HEK293 (cell line): Measurements from ENCODE around the gene THSD4.

Experiments
- CTCF ChIA-PET: fragments of 350-600 bp; formaldehyde crosslinking; extraction: SDS; loops from one replicate; lab custom pipeline; 2021; ENCODE audit warnings: antibody characterized with exemption; lab: Yijun Ruan, JAX
- POLR2A ChIA-PET: fragments of 300-600 bp; formaldehyde crosslinking; extraction: SDS; loops from one replicate; lab custom pipeline; 2020; ENCODE audit warnings: antibody characterized with exemption, inconsistent platforms; lab: Yijun Ruan, JAX
- H3K27ac ChIP-seq: fragments of 200-500 bp; sonication (Bioruptor generic); 2 replicates; pipeline ENCODE4 v1.5.1; 2014; ENCODE audit warnings: low read depth, low read length, control low read depth, inconsistent platforms; ENCODE audit errors: extremely low read depth
- H3K36me3 ChIP-seq, 2 experiments: fragments of 200-500 bp in 1 of 2; sonication (Bioruptor generic) in 1 of 2; 1 replicate in 1 of 2; 2 replicates in 1 of 2; pipeline ENCODE4 v1.5.1; 2014 to 2017; ENCODE audit warnings: inconsistent platforms in 2 of 2, low read length in 2 of 2; ENCODE audit not compliant: control insufficient read depth in 2 of 2, insufficient read depth in 1 of 2
- H3K4me1 ChIP-seq: fragments of 200-500 bp; sonication (Bioruptor generic); 2 replicates; pipeline ENCODE4 v1.5.1; 2014; ENCODE audit warnings: mild to moderate bottlenecking, low read length, inconsistent platforms; ENCODE audit not compliant: control insufficient read depth, insufficient read depth
- H3K4me3 ChIP-seq: 2 replicates; pipeline ENCODE4 v1.5.1; 2011; ENCODE audit warnings: low read depth, mild to moderate bottlenecking, control low read depth, low read length, moderate library complexity
- H3K9me3 ChIP-seq: fragments of 200-500 bp; sonication (Bioruptor generic); 2 replicates; pipeline ENCODE4 v1.5.1; 2014; ENCODE audit warnings: low read depth, low read length, inconsistent platforms; ENCODE audit not compliant: control insufficient read depth, insufficient read depth
- OSR2 ChIP-seq: fragments of 450-650 bp; formaldehyde crosslinking; IDR thresholded peaks from 2 replicates; pipeline ENCODE4 v1.5.1; 2016; ENCODE audit warnings: missing biosample characterization, missing genetic modification characterization
- TCF7L2 ChIP-seq: IDR thresholded peaks from 2 replicates; pipeline ENCODE4 v1.6.1; 2011; ENCODE audit warnings: low read depth, mild to moderate bottlenecking, inconsistent platforms, low read length, moderate library complexity, borderline replicate concordance
- TRIM28 ChIP-seq: IDR thresholded peaks from 2 replicates; pipeline ENCODE4 v1.6.1; 2011; ENCODE audit warnings: low read length, control low read depth, borderline replicate concordance
- YY1 ChIP-seq: fragments of 450-650 bp; formaldehyde crosslinking; IDR thresholded peaks from 2 replicates; pipeline ENCODE4 v1.5.1; 2018; ENCODE audit warnings: missing biosample characterization, missing genetic modification characterization
- ZBTB8A ChIP-seq: fragments of 450-650 bp; formaldehyde crosslinking; IDR thresholded peaks from 2 replicates; pipeline ENCODE4 v1.5.1; 2016; ENCODE audit warnings: missing biosample characterization, missing genetic modification characterization
- ZEB2 ChIP-seq: fragments of 450-650 bp; formaldehyde crosslinking; IDR thresholded peaks from 2 replicates; pipeline ENCODE4 v1.5.1; 2016; ENCODE audit warnings: missing biosample characterization, missing genetic modification characterization
- ZNF138 ChIP-seq: fragments of 450-650 bp; formaldehyde crosslinking; IDR thresholded peaks from 2 replicates; pipeline ENCODE4 v1.5.1; 2016; ENCODE audit warnings: missing biosample characterization, missing genetic modification characterization, borderline replicate concordance
- ZNF16 ChIP-seq: fragments of 450-650 bp; formaldehyde crosslinking; IDR thresholded peaks from 2 replicates; pipeline ENCODE4 v1.5.1; 2016; ENCODE audit warnings: low read depth, missing biosample characterization, missing genetic modification characterization
- ZNF19 ChIP-seq: fragments of 450-650 bp; formaldehyde crosslinking; IDR thresholded peaks from 2 replicates; pipeline ENCODE4; 2016; ENCODE audit warnings: missing biosample characterization, missing genetic modification characterization, low read depth
- ZNF202 ChIP-seq: fragments of 450-650 bp; formaldehyde crosslinking; IDR thresholded peaks from 2 replicates; pipeline ENCODE4 v1.5.1; 2016; ENCODE audit warnings: missing biosample characterization, missing genetic modification characterization, borderline replicate concordance
- ZNF214 ChIP-seq: fragments of 450-650 bp; formaldehyde crosslinking; IDR thresholded peaks from 2 replicates; pipeline ENCODE4 v1.5.1; 2017; ENCODE audit warnings: missing biosample characterization, mild to moderate bottlenecking, missing genetic modification characterization, borderline replicate concordance
- ZNF366 ChIP-seq: fragments of 450-650 bp; formaldehyde crosslinking; conservative IDR thresholded peaks from 2 replicates; pipeline ENCODE4 v1.5.1; 2016; ENCODE audit warnings: missing biosample characterization, missing genetic modification characterization
- ZNF561 ChIP-seq: fragments of 450-650 bp; IDR thresholded peaks from 2 replicates; pipeline ENCODE4 v1.5.1; 2018; ENCODE audit warnings: missing biosample characterization, missing genetic modification characterization, borderline replicate concordance
- ZNF600 ChIP-seq: fragments of 450-650 bp; formaldehyde crosslinking; IDR thresholded peaks from 2 replicates; pipeline ENCODE4 v1.5.1; 2016; ENCODE audit warnings: missing biosample characterization, missing genetic modification characterization
- ZNF629 ChIP-seq: fragments of 450-650 bp; formaldehyde crosslinking; IDR thresholded peaks from 2 replicates; pipeline ENCODE4 v1.5.1; 2017; ENCODE audit warnings: missing biosample characterization, missing genetic modification characterization
- ZNF843 ChIP-seq: fragments of 450-650 bp; formaldehyde crosslinking; IDR thresholded peaks from 2 replicates; pipeline ENCODE4 v1.5.1; 2016; ENCODE audit warnings: missing biosample characterization, missing genetic modification characterization
- ZXDB ChIP-seq: fragments of 450-650 bp; formaldehyde crosslinking; IDR thresholded peaks from 2 replicates; pipeline ENCODE4 v1.5.1; 2016; ENCODE audit warnings: missing biosample characterization, missing genetic modification characterization
- TF ChIP-seq, protein P1 (sequence below): fragments of 450-650 bp; formaldehyde crosslinking; IDR thresholded peaks from 2 replicates; pipeline ENCODE4; 2016; ENCODE audit warnings: missing biosample characterization, missing genetic modification characterization
- TF ChIP-seq, protein P2 (sequence below): fragments of 450-650 bp; formaldehyde crosslinking; IDR thresholded peaks from 2 replicates; pipeline ENCODE4 v1.5.1; 2016; ENCODE audit warnings: missing biosample characterization, missing genetic modification characterization
- TF ChIP-seq, protein P3 (sequence below): IDR thresholded peaks from 2 replicates; pipeline ENCODE4 v1.6.1; 2011; ENCODE audit warnings: mild to moderate bottlenecking, low read depth, low read length, borderline replicate concordance
- TF ChIP-seq, protein P4 (sequence below): fragments of 450-650 bp; formaldehyde crosslinking; IDR thresholded peaks from 2 replicates; pipeline ENCODE4 v1.5.1; 2016; ENCODE audit warnings: missing biosample characterization, missing genetic modification characterization, low read depth

The THSD4 gene

DNA sequence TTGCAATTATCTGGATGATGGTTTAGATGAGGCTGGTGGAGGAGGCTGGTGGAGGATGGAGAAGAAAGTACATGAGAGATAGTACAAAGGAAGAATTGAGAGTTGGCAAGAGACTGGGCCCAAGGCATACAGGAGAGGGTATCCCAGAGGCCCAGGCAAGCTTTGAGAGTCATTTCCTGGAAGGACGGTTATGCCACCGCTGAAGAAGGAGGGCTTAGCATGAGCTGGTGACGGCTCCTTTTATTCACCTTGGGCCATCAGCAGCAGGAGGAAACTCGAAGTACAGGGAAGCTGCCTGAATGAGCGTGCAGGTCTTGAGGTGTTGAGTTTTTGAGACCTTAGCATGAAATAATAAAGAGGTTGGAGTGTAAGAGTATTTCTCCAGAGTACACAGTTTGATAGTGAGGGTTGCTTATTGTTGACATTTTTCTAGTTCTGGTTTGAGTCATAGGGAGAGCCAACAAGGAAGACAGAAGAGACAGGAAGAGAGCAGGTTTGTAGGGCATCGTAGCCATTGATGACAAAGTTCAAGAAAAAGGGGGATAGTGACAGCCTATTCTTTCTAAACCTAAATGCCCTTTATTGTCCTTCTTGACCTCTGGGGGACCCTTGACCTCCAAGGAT is 13.8 kb downstream of the THSD4 start:
- CTCF ChIA-PET = interaction anchor here (0.6 kb wide), 1 partner anchor 85 kb away, joined by 3 read pairs; no protein-coding TSS in a partner anchor
- H3K36me3 ChIP-seq = no peaks in the 10 kb centered on the region
- no peaks in the 10 kb centered on the region; the same call in 1 of the 2 replicates for H3K9me3 ChIP-seq
- POLR2A ChIA-PET = no interaction called here
- H3K27ac ChIP-seq = no peak overlapping the region
- no peaks in the 10 kb centered on the region for H3K4me1 ChIP-seq
- TF ChIP-seq ZNF214 (tag by site-specific recombination) (no peak), ZNF138 (tag by site-specific recombination) (no peak)
- TF ChIP-seq, protein P1, sequence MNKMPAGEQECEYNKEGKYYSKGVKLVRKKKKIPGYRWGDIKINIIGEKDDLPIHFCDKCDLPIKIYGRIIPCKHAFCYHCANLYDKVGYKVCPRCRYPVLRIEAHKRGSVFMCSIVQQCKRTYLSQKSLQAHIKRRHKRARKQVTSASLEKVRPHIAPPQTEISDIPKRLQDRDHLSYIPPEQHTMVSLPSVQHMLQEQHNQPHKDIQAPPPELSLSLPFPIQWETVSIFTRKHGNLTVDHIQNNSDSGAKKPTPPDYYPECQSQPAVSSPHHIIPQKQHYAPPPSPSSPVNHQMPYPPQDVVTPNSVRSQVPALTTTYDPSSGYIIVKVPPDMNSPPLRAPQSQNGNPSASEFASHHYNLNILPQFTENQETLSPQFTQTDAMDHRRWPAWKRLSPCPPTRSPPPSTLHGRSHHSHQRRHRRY (tag by site-specific recombination) = no peak
- TF ChIP-seq, protein P2, sequence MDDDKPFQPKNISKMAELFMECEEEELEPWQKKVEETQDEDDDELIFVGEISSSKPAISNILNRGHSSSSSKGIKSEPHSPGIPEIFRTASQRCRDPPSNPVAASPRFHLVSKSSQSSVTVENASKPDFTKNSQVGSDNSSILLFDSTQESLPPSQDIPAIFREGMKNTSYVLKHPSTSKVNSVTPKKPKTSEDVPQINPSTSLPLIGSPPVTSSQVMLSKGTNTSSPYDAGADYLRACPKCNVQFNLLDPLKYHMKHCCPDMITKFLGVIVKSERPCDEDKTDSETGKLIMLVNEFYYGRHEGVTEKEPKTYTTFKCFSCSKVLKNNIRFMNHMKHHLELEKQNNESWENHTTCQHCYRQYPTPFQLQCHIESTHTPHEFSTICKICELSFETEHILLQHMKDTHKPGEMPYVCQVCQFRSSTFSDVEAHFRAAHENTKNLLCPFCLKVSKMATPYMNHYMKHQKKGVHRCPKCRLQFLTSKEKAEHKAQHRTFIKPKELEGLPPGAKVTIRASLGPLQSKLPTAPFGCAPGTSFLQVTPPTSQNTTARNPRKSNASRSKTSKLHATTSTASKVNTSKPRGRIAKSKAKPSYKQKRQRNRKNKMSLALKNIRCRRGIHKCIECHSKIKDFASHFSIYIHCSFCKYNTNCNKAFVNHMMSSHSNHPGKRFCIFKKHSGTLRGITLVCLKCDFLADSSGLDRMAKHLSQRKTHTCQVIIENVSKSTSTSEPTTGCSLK (tag by site-specific recombination) = no peak
- TF ChIP-seq, protein P3, sequence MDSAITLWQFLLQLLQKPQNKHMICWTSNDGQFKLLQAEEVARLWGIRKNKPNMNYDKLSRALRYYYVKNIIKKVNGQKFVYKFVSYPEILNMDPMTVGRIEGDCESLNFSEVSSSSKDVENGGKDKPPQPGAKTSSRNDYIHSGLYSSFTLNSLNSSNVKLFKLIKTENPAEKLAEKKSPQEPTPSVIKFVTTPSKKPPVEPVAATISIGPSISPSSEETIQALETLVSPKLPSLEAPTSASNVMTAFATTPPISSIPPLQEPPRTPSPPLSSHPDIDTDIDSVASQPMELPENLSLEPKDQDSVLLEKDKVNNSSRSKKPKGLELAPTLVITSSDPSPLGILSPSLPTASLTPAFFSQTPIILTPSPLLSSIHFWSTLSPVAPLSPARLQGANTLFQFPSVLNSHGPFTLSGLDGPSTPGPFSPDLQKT = no peak
- no peak overlapping the region for H3K4me3 ChIP-seq

DNA sequence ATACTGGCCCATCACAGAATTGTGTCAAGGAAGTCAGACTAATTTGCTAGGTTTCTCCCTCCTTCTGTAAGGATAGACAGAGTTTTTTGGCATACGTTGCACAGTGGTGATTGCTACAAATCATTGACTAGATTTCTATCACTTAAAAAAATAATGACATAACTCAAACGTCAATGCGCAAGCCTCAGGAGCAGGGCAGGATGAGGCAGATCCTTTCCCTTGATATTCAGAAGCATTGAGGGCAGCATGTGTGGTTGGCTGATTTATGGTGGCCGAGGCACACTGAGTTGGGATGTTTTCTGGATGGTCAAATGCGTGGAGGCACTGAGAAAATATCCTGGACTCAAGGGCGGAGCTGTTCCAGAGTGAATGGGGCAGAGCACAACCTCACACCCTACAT is 14.4 kb downstream of the THSD4 start:
- H3K9me3 ChIP-seq = no peaks in the 10 kb centered on the region; the same call in 1 of the 2 replicates
- POLR2A ChIA-PET = no interaction called here
- H3K27ac ChIP-seq = no peak overlapping the region
- H3K36me3 ChIP-seq = no peaks in the 10 kb centered on the region
- TF ChIP-seq ZNF629 (tag by site-specific recombination) = 0 out of 2 replicates have a peak, but pooled peaks have one; percentile 67
- TF ChIP-seq ZXDB = peak; percentile 37; the same call in 1 of the 2 replicates
- TF ChIP-seq ZNF16 (tag by site-specific recombination) = no peak
- TF ChIP-seq ZNF19 (tag by site-specific recombination) = no peak
- TF ChIP-seq ZEB2 (tag by site-specific recombination) = 0 out of 2 replicates have a peak, but pooled peaks have one; percentile 20
- TF ChIP-seq, protein P4, sequence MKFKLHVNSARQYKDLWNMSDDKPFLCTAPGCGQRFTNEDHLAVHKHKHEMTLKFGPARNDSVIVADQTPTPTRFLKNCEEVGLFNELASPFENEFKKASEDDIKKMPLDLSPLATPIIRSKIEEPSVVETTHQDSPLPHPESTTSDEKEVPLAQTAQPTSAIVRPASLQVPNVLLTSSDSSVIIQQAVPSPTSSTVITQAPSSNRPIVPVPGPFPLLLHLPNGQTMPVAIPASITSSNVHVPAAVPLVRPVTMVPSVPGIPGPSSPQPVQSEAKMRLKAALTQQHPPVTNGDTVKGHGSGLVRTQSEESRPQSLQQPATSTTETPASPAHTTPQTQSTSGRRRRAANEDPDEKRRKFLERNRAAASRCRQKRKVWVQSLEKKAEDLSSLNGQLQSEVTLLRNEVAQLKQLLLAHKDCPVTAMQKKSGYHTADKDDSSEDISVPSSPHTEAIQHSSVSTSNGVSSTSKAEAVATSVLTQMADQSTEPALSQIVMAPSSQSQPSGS = peak; percentile 38; the same call in 1 of the 2 replicates
- TF ChIP-seq ZNF843 (tag by site-specific recombination) = 0 out of 2 replicates have a peak, but pooled peaks have one; percentile 41
- no peak for TF ChIP-seq YY1
- no peak for TF ChIP-seq TCF7L2
- TF ChIP-seq ZNF600 = 0 out of 2 replicates have a peak, but pooled peaks have one; percentile 36
- no peak for TF ChIP-seq ZBTB8A (tag by site-specific recombination)
- TF ChIP-seq ZNF366 (tag by site-specific recombination) = 0 out of 2 replicates have a peak, but pooled peaks have one; percentile 18
- TF ChIP-seq ZNF561 = no peak
- TF ChIP-seq TRIM28 = 0 out of 2 replicates have a peak, but pooled peaks have one; percentile 27
- no peak for TF ChIP-seq ZNF202 (tag by site-specific recombination)
- peak; percentile 32; the same call in 1 of the 2 replicates for TF ChIP-seq OSR2 (tag by site-specific recombination)
- no peak overlapping the region for H3K4me3 ChIP-seq
- H3K4me1 ChIP-seq = no peaks in the 10 kb centered on the region
- CTCF ChIA-PET = no interaction called here
